ENCODE measurements around the gene EBF4. TPM values are rescaled to one million over a fixed set of nuclear protein-coding genes. Genes with fewer than 3 reads are reported as not detected.

EBF4 gene
- total RNA-seq, 2 donors from 2014 or later: 48.9 to 58.8 TPM

DNA sequence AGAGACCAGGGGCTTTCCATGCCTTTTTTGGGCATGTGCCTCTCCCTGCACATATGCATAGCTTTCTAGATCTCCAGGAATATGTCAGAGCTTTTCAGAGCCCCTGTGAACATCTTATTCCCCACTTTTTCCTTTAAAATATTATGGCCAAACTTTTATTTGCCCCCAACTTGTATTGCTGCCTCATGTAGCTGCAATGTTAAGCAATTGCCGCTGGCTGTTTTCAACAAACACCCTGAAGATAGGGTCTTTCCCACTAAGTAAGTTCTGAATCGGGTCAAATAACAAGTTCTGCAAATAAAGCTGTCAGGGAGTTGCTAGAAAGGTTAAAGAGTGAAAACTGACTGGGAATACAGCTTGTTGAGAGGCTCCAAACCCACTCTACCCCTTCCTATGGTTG, 42.3 kb downstream of the EBF4 start:
- Histone ChIP-seq H3K4me1 (replicated peaks) (no peaks in the 10 kb centered on the region), H3K27me3 (replicated peaks; ENCODE audit: insufficient read depth) (no peaks in the 10 kb centered on the region), H3K4me3 (no peak overlapping the region), H3K36me3 (no peaks in the 10 kb centered on the region), H3K9me3 (no peaks in the 10 kb centered on the region), H3K27ac (no peak overlapping the region)
- no peak for TF ChIP-seq POLR2A (IDR thresholded peaks at IDR 0.05)
- TF ChIP-seq CTCF (IDR thresholded peaks at IDR 0.05): no peak
- no peak for TF ChIP-seq POLR2AphosphoS5 (IDR thresholded peaks at IDR 0.05)
- intact Hi-C loops (cut with DNase I): no loop called here
- DNase-seq (ENCODE audit: low spot score): no peak
- WGBS: 85% methylated on average over 2 of the region's 2 CpGs

- TF ChIP-seq POLR2AphosphoS5 (IDR thresholded peaks at IDR 0.05) (no peak), POLR2A (IDR thresholded peaks at IDR 0.05) (no peak), CTCF (IDR thresholded peaks at IDR 0.05) (no peak)
- DNase-seq (ENCODE audit: low spot score): no peak
- Histone ChIP-seq H3K27ac (no peak overlapping the region), H3K9me3 (no peaks in the 10 kb centered on the region), H3K4me1 (replicated peaks) (no peaks in the 10 kb centered on the region), H3K27me3 (replicated peaks; ENCODE audit: insufficient read depth) (no peaks in the 10 kb centered on the region), H3K36me3 (no peaks in the 10 kb centered on the region), H3K4me3 (no peak overlapping the region)
- intact Hi-C loops (cut with DNase I): no loop called here
- 100% methylated on average over 3 of the region's 3 CpGs for WGBS
Observed at GRCh38 chr20:2736441-2736840, 43.9 kb downstream of the EBF4 start.

GRCh38 chr20:2738331-2739041, 45.9 kb downstream of the EBF4 start:
- 73% methylated on average over 8 of the region's 8 CpGs for WGBS
- intact Hi-C loops (cut with DNase I): no loop called here
- Histone ChIP-seq H3K9me3 (no peaks in the 10 kb centered on the region), H3K4me1 (replicated peaks) (no peaks in the 10 kb centered on the region), H3K4me3 (no peak overlapping the region), H3K27me3 (replicated peaks; ENCODE audit: insufficient read depth) (no peaks in the 10 kb centered on the region), H3K27ac (no peak overlapping the region), H3K36me3 (no peaks in the 10 kb centered on the region)
- no peak for DNase-seq (ENCODE audit: low spot score)
- TF ChIP-seq CTCF (IDR thresholded peaks at IDR 0.05): no peak

- DNase-seq (ENCODE audit: low spot score): no peak
- Histone ChIP-seq H3K27ac (no peak overlapping the region), H3K27me3 (replicated peaks; ENCODE audit: insufficient read depth) (no peaks in the 10 kb centered on the region), H3K9me3 (no peaks in the 10 kb centered on the region), H3K4me1 (replicated peaks) (no peaks in the 10 kb centered on the region), H3K36me3 (no peaks in the 10 kb centered on the region), H3K4me3 (no peak overlapping the region)
- 87% methylated on average over 8 of the region's 8 CpGs for WGBS
- TF ChIP-seq POLR2AphosphoS5 (IDR thresholded peaks at IDR 0.05) (no peak), CTCF (IDR thresholded peaks at IDR 0.05) (no peak), POLR2A (IDR thresholded peaks at IDR 0.05) (no peak)
- intact Hi-C loops (cut with DNase I): no loop called here
Observed at GRCh38 chr20:2739042-2739398, 46.4 kb downstream of the EBF4 start.

DNA sequence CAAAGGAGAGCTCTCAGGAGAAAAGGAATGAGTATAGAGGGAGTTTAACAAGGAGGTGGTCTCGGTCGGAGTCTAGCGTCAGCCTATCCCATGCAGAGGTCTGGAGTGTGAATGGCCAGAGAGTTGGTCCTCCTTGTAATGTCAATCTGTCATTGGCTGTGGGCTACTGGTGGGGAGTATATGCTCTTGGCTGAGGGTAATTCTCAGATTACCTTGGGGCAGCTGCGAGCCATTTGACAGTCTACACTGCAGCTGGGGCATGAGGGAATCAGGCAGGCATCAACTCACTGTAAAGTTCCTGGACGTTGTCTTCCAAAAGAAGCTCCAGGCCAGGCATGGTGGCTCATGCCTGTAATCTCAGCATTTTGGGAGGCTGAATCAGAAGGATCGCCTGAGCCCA, 48.1 kb downstream of the EBF4 start:
- H3K9me3 ChIP-seq: no peaks in the 10 kb centered on the region
- H3K36me3 ChIP-seq: no peaks in the 10 kb centered on the region
- no peak for DNase-seq (ENCODE audit: low spot score)
- H3K27me3 ChIP-seq (replicated peaks; ENCODE audit: insufficient read depth): no peaks in the 10 kb centered on the region
- TF ChIP-seq CTCF (IDR thresholded peaks at IDR 0.05) (no peak), POLR2AphosphoS5 (IDR thresholded peaks at IDR 0.05) (no peak), POLR2A (IDR thresholded peaks at IDR 0.05) (no peak)
- no peak overlapping the region for H3K27ac ChIP-seq
- no peaks in the 10 kb centered on the region for H3K4me1 ChIP-seq (replicated peaks)
- no peak overlapping the region for H3K4me3 ChIP-seq
- WGBS: 83% methylated on average over 6 of the region's 6 CpGs
- intact Hi-C loops (cut with DNase I): no loop called here

Data from prostate gland (tissue), 2 donors.